Prostate gland (tissue), 2 donors: Measurements from ENCODE around the gene TIMM22.

Source experiments
- POLR2A ChIP-seq: fragments of 450-650 bp; IDR thresholded peaks from one replicate; pipeline ENCODE4 v1.6.1; 2016; ENCODE audit warnings: antibody characterized with exemption, mild to moderate bottlenecking
- POLR2AphosphoS5 ChIP-seq: sonication (generic); formaldehyde crosslinking; IDR thresholded peaks from one replicate; pipeline ENCODE4 v1.6.1; 2017; ENCODE audit warnings: antibody characterized with exemption
- TF ChIP-seq, protein P1 (sequence below), 4 experiments: fragments of 200-600 bp in 2 of 4; fragments of 450-650 bp in 2 of 4; sonication (generic) in 2 of 4; IDR thresholded peaks; 1 replicate in 3 of 4; 2 replicates in 1 of 4; pipeline ENCODE4 v1.5.1; 2016 to 2019; ENCODE audit warnings: antibody characterized with exemption in 4 of 4, mild to moderate bottlenecking in 2 of 4, moderate library complexity in 2 of 4

DNA sequence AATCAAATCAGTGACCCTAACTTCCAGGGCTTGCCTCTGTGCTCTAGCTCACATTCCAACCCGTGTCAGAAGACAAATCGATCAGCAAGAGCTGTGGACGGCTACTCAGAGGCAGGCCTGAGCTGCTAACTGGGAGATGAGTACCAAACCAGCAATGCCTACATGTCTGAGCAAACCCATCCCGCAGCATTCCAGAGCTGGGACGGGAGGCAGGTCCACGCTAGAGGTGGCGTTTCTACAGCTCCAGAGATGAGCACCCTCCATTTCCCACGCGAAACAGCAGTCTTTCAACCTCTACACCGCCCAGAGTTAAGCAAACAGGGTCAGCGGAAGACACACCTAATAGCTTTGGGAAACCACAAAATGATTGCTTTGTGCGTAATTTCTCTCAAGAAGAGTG, 23.9 kb upstream of the TIMM22 start:
- TF ChIP-seq, protein P1, sequence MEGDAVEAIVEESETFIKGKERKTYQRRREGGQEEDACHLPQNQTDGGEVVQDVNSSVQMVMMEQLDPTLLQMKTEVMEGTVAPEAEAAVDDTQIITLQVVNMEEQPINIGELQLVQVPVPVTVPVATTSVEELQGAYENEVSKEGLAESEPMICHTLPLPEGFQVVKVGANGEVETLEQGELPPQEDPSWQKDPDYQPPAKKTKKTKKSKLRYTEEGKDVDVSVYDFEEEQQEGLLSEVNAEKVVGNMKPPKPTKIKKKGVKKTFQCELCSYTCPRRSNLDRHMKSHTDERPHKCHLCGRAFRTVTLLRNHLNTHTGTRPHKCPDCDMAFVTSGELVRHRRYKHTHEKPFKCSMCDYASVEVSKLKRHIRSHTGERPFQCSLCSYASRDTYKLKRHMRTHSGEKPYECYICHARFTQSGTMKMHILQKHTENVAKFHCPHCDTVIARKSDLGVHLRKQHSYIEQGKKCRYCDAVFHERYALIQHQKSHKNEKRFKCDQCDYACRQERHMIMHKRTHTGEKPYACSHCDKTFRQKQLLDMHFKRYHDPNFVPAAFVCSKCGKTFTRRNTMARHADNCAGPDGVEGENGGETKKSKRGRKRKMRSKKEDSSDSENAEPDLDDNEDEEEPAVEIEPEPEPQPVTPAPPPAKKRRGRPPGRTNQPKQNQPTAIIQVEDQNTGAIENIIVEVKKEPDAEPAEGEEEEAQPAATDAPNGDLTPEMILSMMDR (IDR thresholded peaks at IDR 0.05), result no peak
- TF ChIP-seq POLR2AphosphoS5 (no peak), POLR2A (no peak)
